NCI-H1417 (cell line): ENCODE results near the gene NDUFAF2.
A peak's percentile ranks its signal among the peaks of the same experiment; 100 is the strongest.
"Not testable (repeated sequence)": the region's sequence is repeated elsewhere in the genome, so short reads cannot be mapped to it uniquely, and the experiment has no call there.

Experiments
- DNase-seq, 3 experiments: peaks; one replicate each; lab custom pipeline; 2025; lab: John Stamatoyannopoulos, UW

The NDUFAF2 gene

GRCh38 chr5:60944904-60945812 lies at the start of gene NDUFAF2, which contains the start of gene ERCC8:
Gene NDUFAF2, plus strand, starts transcription at chr5:60945205. Its CDS starts 51 bp downstream, at chr5:60945256.
Gene ERCC8, minus strand, starts transcription at chr5:60945070. Its CDS starts 62 bp downstream, at chr5:60945008.
- peak; percentile 79 to 92 (median 91) for DNase-seq

- no peak for DNase-seq
Observed at GRCh38 chr5:60896991-60897390, 48.0 kb upstream of the NDUFAF2 start.

- no peak for DNase-seq
Observed at GRCh38 chr5:60903356-60903755, 41.6 kb upstream of the NDUFAF2 start.

GRCh38 chr5:60916646-60917045 lies 28.4 kb upstream of the NDUFAF2 start:
- DNase-seq = no peak

GRCh38 chr5:60918466-60918865 lies 26.5 kb upstream of the NDUFAF2 start:
- DNase-seq = no peak

- no peak for DNase-seq
Observed at GRCh38 chr5:60927450-60927849, 17.6 kb upstream of the NDUFAF2 start.

- DNase-seq = peak in 1 of 3 experiments; percentile 2
Observed at GRCh38 chr5:60929024-60929423, 16.0 kb upstream of the NDUFAF2 start.

GRCh38 chr5:60943624-60944023 lies 1.4 kb upstream of the NDUFAF2 start:
- no peak for DNase-seq

- peak; percentile 55 to 69 (median 59) for DNase-seq
Observed at GRCh38 chr5:60945813-60946187, 795 bp downstream of the NDUFAF2 start.

GRCh38 chr5:60948738-60949137 lies 3.7 kb downstream of the NDUFAF2 start:
- DNase-seq = no peak

- no peak for DNase-seq
Observed at GRCh38 chr5:60955239-60955638, 10.2 kb downstream of the NDUFAF2 start.

GRCh38 chr5:60958088-60958487 lies 13.1 kb downstream of the NDUFAF2 start:
- DNase-seq = no peak

GRCh38 chr5:60958712-60959111 lies 13.7 kb downstream of the NDUFAF2 start:
- DNase-seq = peak in 1 of 3 experiments; percentile 3

GRCh38 chr5:60959156-60959555 lies 14.2 kb downstream of the NDUFAF2 start:
- DNase-seq = peak in 2 of 3 experiments; percentile 16 to 38

GRCh38 chr5:60960591-60960990 lies 15.6 kb downstream of the NDUFAF2 start:
- DNase-seq = peak in 1 of 3 experiments; percentile 2

GRCh38 chr5:60961685-60962084 lies 16.7 kb downstream of the NDUFAF2 start:
- no peak for DNase-seq

- no peak for DNase-seq
Observed at GRCh38 chr5:60972231-60972630, 27.2 kb downstream of the NDUFAF2 start.

- no peak for DNase-seq
Observed at GRCh38 chr5:60977956-60978737, 33.1 kb downstream of the NDUFAF2 start.

- DNase-seq = no peak
Observed at GRCh38 chr5:60978968-60979367, 34.0 kb downstream of the NDUFAF2 start.

- DNase-seq = no peak
Observed at GRCh38 chr5:60980511-60980910, 35.5 kb downstream of the NDUFAF2 start.

- not testable (repeated sequence) for DNase-seq
Observed at GRCh38 chr5:60982127-60982526, 37.1 kb downstream of the NDUFAF2 start.

GRCh38 chr5:60989790-60990189 lies 44.8 kb downstream of the NDUFAF2 start:
- DNase-seq = no peak

- DNase-seq = no peak
Observed at GRCh38 chr5:60992871-60993270, 47.9 kb downstream of the NDUFAF2 start.
